Liver (tissue), 3 donors: ENCODE data around the gene CD209.

ENCODE experiments used
- CTCF ChIP-seq: fragments of 150-350 bp; IDR thresholded peaks from 2 replicates; pipeline ENCODE4 v1.5.1; 2017; ENCODE audit warnings: improper control_type of control experiment, low read depth, low read length; ENCODE audit not compliant: missing input control
- EGR1 ChIP-seq, 2 donors: IDR thresholded peaks; 2 replicates each; pipeline ENCODE4 v1.6.1; 2016 to 2018; ENCODE audit warnings: antibody characterized with exemption in 2 of 2, low read depth in 2 of 2
- JUND ChIP-seq, 2 donors: IDR thresholded peaks; 2 replicates each; pipeline ENCODE4 v1.6.1; 2016; ENCODE audit warnings: antibody characterized with exemption in 2 of 2
- MAX ChIP-seq: IDR thresholded peaks from 2 replicates; pipeline ENCODE4 v1.6.1; 2016; ENCODE audit warnings: antibody characterized with exemption
- RAD21 ChIP-seq, 2 donors: IDR thresholded peaks; 2 replicates each; pipeline ENCODE4 v1.6.1; 2016; ENCODE audit warnings: antibody characterized with exemption in 2 of 2, mild to moderate bottlenecking in 2 of 2
- RXRA ChIP-seq, 2 donors: IDR thresholded peaks; 2 replicates each; pipeline ENCODE4 v1.6.1; 2017 to 2018; ENCODE audit warnings: antibody characterized with exemption in 2 of 2, mild to moderate bottlenecking in 1 of 2
- SP1 ChIP-seq: IDR thresholded peaks from 2 replicates; pipeline ENCODE4 v1.6.1; 2018; ENCODE audit warnings: antibody characterized with exemption, mild to moderate bottlenecking
- TAF1 ChIP-seq: conservative IDR thresholded peaks from 2 replicates; pipeline ENCODE4 v1.6.1; 2016; ENCODE audit warnings: antibody characterized with exemption, mild to moderate bottlenecking
- YY1 ChIP-seq: IDR thresholded peaks from 2 replicates; pipeline ENCODE4 v1.6.1; 2016; ENCODE audit warnings: antibody characterized with exemption, mild to moderate bottlenecking
- donor health status: healthy.
- donor health status: healthy.

- TF ChIP-seq RAD21 (IDR thresholded peaks at IDR 0.05) (no peak), JUND (IDR thresholded peaks at IDR 0.05) (no peak), TAF1 (no peak), CTCF (no peak), YY1 (no peak), RXRA (IDR thresholded peaks at IDR 0.05) (no peak), SP1 (no peak), EGR1 (IDR thresholded peaks at IDR 0.05; ENCODE audit: low read depth in 2 of 2) (no peak), MAX (no peak)
Observed at GRCh38 chr19:7744199-7744786, 3.0 kb downstream of the CD209 start.
